Kidney epithelial cell (primary cell): ENCODE data around the gene AKAP7. TPM values are rescaled to one million over a fixed set of nuclear protein-coding genes. Genes with fewer than 3 reads are reported as not detected.
A peak's percentile ranks its signal among the peaks of the same experiment; 100 is the strongest.

Source experiments
- DNase-seq: peaks from one replicate; pipeline ENCODE4 v3.0.0-alpha.2; 2010; ENCODE audit warnings: low read depth
- H3K27me3 ChIP-seq: 2 replicates; pipeline ENCODE4 v1.6.0; 2011; ENCODE audit warnings: low read length; ENCODE audit not compliant: control insufficient read depth, insufficient read depth
- H3K36me3 ChIP-seq: 2 replicates; pipeline ENCODE4 v1.5.1; 2011; ENCODE audit warnings: low read length; ENCODE audit not compliant: control insufficient read depth, insufficient read depth
- H3K4me3 ChIP-seq: 2 replicates; pipeline ENCODE4 v1.5.1; 2011; ENCODE audit warnings: low read depth, mild to moderate bottlenecking, control low read depth, low read length
- total RNA-seq: library from RNA; depleted of rRNA; stranded (reverse); fragments of >200 nt; gene quantifications from 2 replicates; pipeline ENCODE4 v1.2.3, GENCODE V29; 2015
- TF ChIP-seq, protein P1 (sequence below): IDR thresholded peaks from 2 replicates; pipeline ENCODE4 v1.5.1; 2011; ENCODE audit warnings: mild to moderate bottlenecking, moderate library complexity, low read length, control low read depth, inconsistent platforms; ENCODE audit not compliant: insufficient read depth, poor library complexity, severe bottlenecking

The AKAP7 gene
- total RNA-seq, 1 donor from 2014 or later = 4.2 TPM

- no peak for DNase-seq
- TF ChIP-seq, protein P1, sequence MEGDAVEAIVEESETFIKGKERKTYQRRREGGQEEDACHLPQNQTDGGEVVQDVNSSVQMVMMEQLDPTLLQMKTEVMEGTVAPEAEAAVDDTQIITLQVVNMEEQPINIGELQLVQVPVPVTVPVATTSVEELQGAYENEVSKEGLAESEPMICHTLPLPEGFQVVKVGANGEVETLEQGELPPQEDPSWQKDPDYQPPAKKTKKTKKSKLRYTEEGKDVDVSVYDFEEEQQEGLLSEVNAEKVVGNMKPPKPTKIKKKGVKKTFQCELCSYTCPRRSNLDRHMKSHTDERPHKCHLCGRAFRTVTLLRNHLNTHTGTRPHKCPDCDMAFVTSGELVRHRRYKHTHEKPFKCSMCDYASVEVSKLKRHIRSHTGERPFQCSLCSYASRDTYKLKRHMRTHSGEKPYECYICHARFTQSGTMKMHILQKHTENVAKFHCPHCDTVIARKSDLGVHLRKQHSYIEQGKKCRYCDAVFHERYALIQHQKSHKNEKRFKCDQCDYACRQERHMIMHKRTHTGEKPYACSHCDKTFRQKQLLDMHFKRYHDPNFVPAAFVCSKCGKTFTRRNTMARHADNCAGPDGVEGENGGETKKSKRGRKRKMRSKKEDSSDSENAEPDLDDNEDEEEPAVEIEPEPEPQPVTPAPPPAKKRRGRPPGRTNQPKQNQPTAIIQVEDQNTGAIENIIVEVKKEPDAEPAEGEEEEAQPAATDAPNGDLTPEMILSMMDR = no peak
- H3K27me3 ChIP-seq = no peaks in the 10 kb centered on the region
- no peak overlapping the region for H3K4me3 ChIP-seq
- no peaks in the 10 kb centered on the region for H3K36me3 ChIP-seq
Measured at GRCh38 chr6:131191590-131191989, 56.3 kb downstream of the AKAP7 start.

DNA sequence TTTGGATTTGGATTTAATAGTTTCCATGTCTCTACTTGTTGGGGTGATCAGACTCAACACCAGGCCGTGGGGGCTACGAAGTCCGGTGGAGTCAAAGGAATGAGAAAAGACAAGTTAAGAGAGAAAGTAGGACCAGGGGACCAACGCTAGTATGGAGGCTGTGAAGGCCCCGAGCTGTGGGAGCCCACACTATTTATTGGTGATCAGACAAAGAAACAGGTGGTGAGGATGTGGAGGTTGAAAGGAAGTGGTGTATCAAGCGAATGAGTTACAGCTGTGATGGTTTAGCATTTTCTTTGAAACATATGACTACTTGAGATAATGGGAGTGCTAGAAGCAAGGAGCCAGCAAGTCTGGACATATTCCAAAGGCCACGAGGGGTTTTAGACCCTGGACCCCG is 62.4 kb downstream of the AKAP7 start:
- TF ChIP-seq, protein P1 = no peak
- Histone ChIP-seq H3K4me3 (no peak overlapping the region), H3K36me3 (no peaks in the 10 kb centered on the region), H3K27me3 (no peaks in the 10 kb centered on the region)
- DNase-seq = no peak

DNA sequence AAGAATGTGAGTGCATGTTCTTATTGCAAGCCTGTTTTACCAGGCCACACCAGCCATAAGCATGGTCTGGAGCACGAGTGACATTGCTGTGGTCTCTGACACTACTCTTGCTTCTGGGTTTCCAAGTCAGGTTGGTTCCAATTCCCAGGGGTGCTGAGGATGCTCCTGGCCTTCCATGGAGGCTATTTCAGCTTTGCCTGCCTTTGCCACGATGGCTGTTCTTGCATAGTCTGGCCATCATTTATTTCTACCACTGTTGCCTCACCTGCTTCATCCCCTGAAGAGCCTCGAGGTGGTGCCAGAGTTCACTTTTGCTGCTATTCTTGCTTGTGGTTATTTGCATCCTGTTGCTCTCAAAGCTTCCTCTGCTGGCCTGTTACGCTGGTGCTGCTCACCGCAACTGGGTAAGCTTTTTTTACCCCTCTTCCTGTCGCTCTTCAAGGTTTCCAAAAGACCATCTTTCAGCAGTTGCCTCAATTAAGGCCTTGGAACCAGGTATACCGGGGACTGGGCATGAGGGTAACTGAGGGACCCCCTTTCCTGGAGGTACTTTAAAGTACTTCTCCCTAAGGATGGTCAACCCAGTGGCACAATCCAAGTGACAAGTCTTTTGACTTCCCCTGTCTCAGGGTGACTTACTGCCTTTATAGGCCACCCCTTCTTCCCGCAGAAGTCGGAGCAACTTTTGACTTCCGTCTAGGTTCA is 64.5 kb downstream of the AKAP7 start:
- H3K4me3 ChIP-seq = no peak overlapping the region
- H3K27me3 ChIP-seq = no peaks in the 10 kb centered on the region
- peak; percentile 19 for DNase-seq
- H3K36me3 ChIP-seq = no peaks in the 10 kb centered on the region
- TF ChIP-seq, protein P1 = peak; percentile 80

DNA sequence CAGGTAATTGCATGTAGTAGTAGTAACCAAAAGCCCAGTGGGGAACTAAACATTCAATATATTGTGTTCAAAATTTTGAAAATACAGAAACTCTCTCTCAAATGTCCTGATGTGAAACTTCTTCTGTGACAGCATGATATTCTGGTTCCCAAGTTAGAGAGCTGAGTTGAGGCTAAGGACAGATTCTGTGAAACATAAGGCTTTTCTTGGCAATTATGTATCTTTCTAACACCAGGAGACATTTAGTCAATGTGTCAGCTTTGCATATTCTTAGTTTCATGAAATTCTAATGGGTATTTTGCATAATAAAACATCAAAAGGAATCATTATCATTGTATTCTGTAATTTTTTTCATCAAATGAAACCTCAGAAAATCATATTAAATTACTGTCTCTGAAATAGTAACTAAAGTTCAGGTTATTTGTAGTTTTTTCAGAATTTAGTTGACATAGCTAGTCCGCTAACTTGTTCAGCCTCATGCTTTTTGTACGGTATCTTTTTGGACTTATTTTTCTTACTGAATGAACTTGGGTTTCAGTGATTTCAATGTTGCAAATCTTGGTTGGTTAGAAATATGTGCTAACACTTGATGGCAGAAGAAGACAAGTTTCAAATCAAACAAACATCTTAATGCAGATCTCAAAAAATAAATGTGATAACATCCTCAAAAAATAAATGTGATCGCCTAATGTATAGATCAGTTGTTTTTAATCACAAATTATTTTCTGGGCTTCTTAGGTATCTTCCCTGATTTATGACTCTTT is 70.4 kb downstream of the AKAP7 start:
- TF ChIP-seq, protein P1 = no peak
- no peak for DNase-seq
- H3K4me3 ChIP-seq = no peak overlapping the region
- H3K36me3 ChIP-seq = no peaks in the 10 kb centered on the region
- no peaks in the 10 kb centered on the region for H3K27me3 ChIP-seq

- DNase-seq = no peak
Measured at GRCh38 chr6:131206463-131207251, 71.4 kb downstream of the AKAP7 start.

More at GRCh38 chr6:131206463-131207251, 71.4 kb downstream of the AKAP7 start:
- TF ChIP-seq, protein P1 = no peak
- Histone ChIP-seq H3K4me3 (no peak overlapping the region), H3K36me3 (no peaks in the 10 kb centered on the region), H3K27me3 (no peaks in the 10 kb centered on the region)
